GM12878 (cell line): ENCODE results near the gene TIAM1. TPM values are rescaled to one million over a fixed set of nuclear protein-coding genes. Genes with fewer than 3 reads are reported as not detected.

Experiments
- CEBPZ ChIP-seq: fragments of 150-350 bp; IDR thresholded peaks from 2 replicates; pipeline ENCODE4 v1.6.1; 2016; ENCODE audit warnings: low read depth, low read length
- CREM ChIP-seq: IDR thresholded peaks from 2 replicates; pipeline ENCODE4 v1.6.1; 2014; ENCODE audit warnings: antibody characterized with exemption, low read depth
- ETV6 ChIP-seq, 2 experiments: fragments of 450-650 bp in 1 of 2; IDR thresholded peaks in 1 of 2; conservative IDR thresholded peaks in 1 of 2; 2 replicates each; pipeline ENCODE4 v1.6.1; 2014; ENCODE audit warnings: antibody characterized with exemption in 1 of 2, borderline replicate concordance in 1 of 2, low read depth in 1 of 2, mild to moderate bottlenecking in 1 of 2, moderate library complexity in 1 of 2
- JUND ChIP-seq: IDR thresholded peaks from 2 replicates; pipeline ENCODE4 v1.6.1; 2012; ENCODE audit warnings: low read depth, mild to moderate bottlenecking, low read length, improper control_type of control experiment, moderate library complexity
- MAX ChIP-seq: IDR thresholded peaks from 2 replicates; pipeline ENCODE4 v1.6.1; 2012; ENCODE audit warnings: low read depth, low read length, improper control_type of control experiment
- NFIC ChIP-seq: IDR thresholded peaks from 2 replicates; pipeline ENCODE4 v1.6.1; 2012; ENCODE audit warnings: low read depth, mild to moderate bottlenecking, inconsistent platforms, low read length, moderate library complexity
- NFYB ChIP-seq: IDR thresholded peaks from 2 replicates; pipeline ENCODE4 v1.6.1; 2011; ENCODE audit warnings: low read depth, mild to moderate bottlenecking, low read length, improper control_type of control experiment, moderate library complexity; ENCODE audit not compliant: insufficient read depth
- POLR2AphosphoS5 ChIP-seq: IDR thresholded peaks from 2 replicates; pipeline ENCODE4 v1.6.1; 2011; ENCODE audit warnings: mild to moderate bottlenecking, low read length, inconsistent platforms
- TAF1 ChIP-seq: IDR thresholded peaks from 2 replicates; pipeline ENCODE4 v1.6.1; 2011; ENCODE audit warnings: mild to moderate bottlenecking, low read depth, low read length, borderline replicate concordance
- TCF3 ChIP-seq: IDR thresholded peaks from 2 replicates; pipeline ENCODE4 v1.6.1; 2012; ENCODE audit warnings: low read depth, mild to moderate bottlenecking, low read length, borderline replicate concordance; ENCODE audit not compliant: insufficient read depth
- YBX1 ChIP-seq: fragments of 450-650 bp; IDR thresholded peaks from 2 replicates; pipeline ENCODE4 v1.6.1; 2016; ENCODE audit warnings: antibody characterized with exemption
- polyA plus RNA-seq, 11 experiments: library from polyadenylated mRNA; depleted of rRNA in 4 of 11; unstranded in 6 of 11; stranded (reverse) in 5 of 11; fragments of >200 nt; fragmentation: Nextera tagmentation in 4 of 11; fragmentation: Illumina TruSeq in 1 of 11; extraction: Ambion mirVana in 4 of 11; extraction: Trizol in 1 of 11; gene quantifications; 1 replicate in 1 of 11; 2 replicates in 10 of 11; pipeline versions ENCODE4 v1.2.1 to v1.2.3, GENCODE V29; 2011 to 2016; ENCODE audit warnings: inconsistent platforms in 2 of 11, missing spikeins in 2 of 11, low read depth in 1 of 11
- total RNA-seq, 4 experiments: library from RNA; depleted of rRNA in 3 of 4; stranded (reverse); fragments of >200 nt in 3 of 4; fragmentation: Illumina TruSeq in 1 of 4; extraction: Trizol in 1 of 4; gene quantifications; 2 replicates each; pipeline versions ENCODE4 v1.2.1 to v1.2.3, GENCODE V29; 2013 to 2021
- TF ChIP-seq, protein P1 (sequence below): fragments of 450-650 bp; formaldehyde crosslinking; IDR thresholded peaks from 2 replicates; pipeline ENCODE4 v1.4.0; 2022; ENCODE audit warnings: mild to moderate bottlenecking, moderate library complexity

TIAM1 gene
- total and polyA plus RNA-seq, 10 of the 15 experiments (the other 5 are each of a cell fraction or from before 2014, with no cell fraction given), result 0.31 to 35.9 (median 0.78) TPM

- TF ChIP-seq POLR2AphosphoS5, result no peak
- no peak for TF ChIP-seq MAX
- no peak for TF ChIP-seq ETV6 (conservative IDR thresholded peaks at IDR 0.05 in 1 of 2, IDR thresholded peaks at IDR 0.05 in 1 of 2; ENCODE audit: borderline replicate concordance in 1 of 2, low read depth in 1 of 2)
- TF ChIP-seq, protein P1, sequence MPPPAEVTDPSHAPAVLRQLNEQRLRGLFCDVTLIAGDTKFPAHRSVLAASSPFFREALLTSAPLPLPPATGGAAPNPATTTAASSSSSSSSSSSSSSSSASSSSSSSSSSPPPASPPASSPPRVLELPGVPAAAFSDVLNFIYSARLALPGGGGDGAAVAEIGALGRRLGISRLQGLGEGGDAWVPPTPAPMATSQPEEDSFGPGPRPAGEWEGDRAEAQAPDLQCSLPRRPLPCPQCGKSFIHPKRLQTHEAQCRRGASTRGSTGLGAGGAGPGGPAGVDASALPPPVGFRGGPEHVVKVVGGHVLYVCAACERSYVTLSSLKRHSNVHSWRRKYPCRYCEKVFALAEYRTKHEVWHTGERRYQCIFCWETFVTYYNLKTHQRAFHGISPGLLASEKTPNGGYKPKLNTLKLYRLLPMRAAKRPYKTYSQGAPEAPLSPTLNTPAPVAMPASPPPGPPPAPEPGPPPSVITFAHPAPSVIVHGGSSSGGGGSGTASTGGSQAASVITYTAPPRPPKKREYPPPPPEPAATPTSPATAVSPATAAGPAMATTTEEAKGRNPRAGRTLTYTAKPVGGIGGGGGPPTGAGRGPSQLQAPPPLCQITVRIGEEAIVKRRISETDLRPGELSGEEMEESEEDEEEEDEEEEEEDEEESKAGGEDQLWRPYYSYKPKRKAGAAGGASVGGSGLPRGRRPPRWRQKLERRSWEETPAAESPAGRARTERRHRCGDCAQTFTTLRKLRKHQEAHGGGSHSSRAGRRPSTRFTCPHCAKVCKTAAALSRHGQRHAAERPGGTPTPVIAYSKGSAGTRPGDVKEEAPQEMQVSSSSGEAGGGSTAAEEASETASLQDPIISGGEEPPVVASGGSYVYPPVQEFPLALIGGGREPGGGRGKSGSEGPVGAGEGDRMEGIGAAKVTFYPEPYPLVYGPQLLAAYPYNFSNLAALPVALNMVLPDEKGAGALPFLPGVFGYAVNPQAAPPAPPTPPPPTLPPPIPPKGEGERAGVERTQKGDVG (CRISPR knock-in tag), result no peak
- no peak for TF ChIP-seq CREM
- no peak for TF ChIP-seq TAF1
- no peak for TF ChIP-seq CEBPZ
- TF ChIP-seq NFIC, result no peak
- TF ChIP-seq YBX1, result no peak
- TF ChIP-seq NFYB, result no peak
- TF ChIP-seq JUND, result no peak
- no peak for TF ChIP-seq TCF3
- TF ChIP-seq, all 136 proteins: peak for 0
Observed at GRCh38 chr21:31119199-31119598, 224.9 kb downstream of the TIAM1 start (continued).
